NCI-H1092 (cell line): ENCODE measurements around the gene DCAF6.
A peak's percentile ranks its signal among the peaks of the same experiment; 100 is the strongest.
"Not testable (repeated sequence)": the region's sequence is repeated elsewhere in the genome, so short reads cannot be mapped to it uniquely, and the experiment has no call there.

ENCODE experiments used
- DNase-seq: peaks from one replicate; lab custom pipeline; 2025; lab: John Stamatoyannopoulos, UW

Gene DCAF6, protein sequence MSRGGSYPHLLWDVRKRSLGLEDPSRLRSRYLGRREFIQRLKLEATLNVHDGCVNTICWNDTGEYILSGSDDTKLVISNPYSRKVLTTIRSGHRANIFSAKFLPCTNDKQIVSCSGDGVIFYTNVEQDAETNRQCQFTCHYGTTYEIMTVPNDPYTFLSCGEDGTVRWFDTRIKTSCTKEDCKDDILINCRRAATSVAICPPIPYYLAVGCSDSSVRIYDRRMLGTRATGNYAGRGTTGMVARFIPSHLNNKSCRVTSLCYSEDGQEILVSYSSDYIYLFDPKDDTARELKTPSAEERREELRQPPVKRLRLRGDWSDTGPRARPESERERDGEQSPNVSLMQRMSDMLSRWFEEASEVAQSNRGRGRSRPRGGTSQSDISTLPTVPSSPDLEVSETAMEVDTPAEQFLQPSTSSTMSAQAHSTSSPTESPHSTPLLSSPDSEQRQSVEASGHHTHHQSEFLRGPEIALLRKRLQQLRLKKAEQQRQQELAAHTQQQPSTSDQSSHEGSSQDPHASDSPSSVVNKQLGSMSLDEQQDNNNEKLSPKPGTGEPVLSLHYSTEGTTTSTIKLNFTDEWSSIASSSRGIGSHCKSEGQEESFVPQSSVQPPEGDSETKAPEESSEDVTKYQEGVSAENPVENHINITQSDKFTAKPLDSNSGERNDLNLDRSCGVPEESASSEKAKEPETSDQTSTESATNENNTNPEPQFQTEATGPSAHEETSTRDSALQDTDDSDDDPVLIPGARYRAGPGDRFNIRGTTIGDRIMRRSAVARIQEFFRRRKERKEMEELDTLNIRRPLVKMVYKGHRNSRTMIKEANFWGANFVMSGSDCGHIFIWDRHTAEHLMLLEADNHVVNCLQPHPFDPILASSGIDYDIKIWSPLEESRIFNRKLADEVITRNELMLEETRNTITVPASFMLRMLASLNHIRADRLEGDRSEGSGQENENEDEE

DNA sequence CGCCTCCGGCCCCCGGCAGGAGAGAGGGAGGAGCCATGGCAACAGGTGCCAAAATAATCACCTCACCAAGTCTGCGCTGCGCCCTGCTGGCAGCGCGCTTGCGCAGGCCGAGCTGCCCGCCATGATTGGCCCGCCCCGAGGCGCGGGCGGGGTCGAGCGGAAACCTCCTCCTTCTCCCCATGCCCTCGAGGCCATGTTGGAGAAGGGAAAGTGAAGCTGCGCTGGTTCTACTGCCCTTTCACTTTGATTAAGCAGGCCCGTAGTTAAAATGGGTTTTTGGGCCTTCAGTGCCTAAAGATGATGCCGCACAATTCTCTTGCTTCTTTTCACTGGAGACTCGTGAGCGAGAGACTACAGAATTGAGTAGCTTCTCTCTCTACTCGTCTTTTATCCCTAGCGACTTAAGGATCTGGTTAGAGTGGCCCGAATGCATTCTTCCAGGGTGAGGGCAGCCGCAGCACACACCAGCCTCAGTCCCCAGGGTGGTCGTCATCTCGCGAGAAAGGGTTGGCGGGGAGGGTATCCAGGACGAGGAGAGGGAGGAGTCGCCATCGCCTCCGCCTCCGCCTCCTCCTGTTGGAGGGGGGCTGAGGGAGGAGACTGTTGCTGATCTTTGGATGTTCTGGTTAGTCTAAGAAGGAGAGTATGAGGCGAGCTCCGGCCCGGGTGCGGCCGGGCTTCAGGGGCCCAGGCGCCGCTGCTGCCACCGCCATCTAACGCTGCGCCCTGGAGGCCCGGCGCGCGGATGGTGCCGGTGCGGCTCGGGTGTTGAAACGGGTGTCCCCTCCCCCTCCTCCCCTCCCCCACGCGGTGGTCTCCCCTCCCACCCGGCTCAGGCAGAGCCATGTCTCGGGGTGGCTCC, at the start of gene DCAF6:
TSS of gene DCAF6 (plus strand) at position 616 of the 862 bp plus-strand sequence. CDS start at position 845, 229 bp downstream.
- DNase-seq, result peak; percentile 99

DNA sequence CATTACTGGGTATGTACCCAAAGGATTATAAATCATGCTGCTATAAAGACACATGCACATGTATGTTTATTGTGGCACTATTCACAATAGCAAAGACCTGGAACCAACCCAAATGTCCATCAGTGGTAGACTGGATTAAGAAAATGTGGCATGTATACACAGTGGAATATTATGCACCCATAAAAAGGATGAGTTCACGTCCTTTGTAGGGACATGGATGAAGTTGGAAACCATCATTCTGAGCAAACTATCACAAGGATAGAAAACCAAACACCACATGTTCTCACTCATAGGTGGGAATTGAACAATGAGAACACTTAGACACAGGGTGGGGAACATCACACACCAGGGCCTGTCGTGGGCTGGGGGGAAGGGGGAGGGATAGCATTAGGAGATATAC, 49.3 kb upstream of the DCAF6 start:
- not testable (repeated sequence) for DNase-seq

DNA sequence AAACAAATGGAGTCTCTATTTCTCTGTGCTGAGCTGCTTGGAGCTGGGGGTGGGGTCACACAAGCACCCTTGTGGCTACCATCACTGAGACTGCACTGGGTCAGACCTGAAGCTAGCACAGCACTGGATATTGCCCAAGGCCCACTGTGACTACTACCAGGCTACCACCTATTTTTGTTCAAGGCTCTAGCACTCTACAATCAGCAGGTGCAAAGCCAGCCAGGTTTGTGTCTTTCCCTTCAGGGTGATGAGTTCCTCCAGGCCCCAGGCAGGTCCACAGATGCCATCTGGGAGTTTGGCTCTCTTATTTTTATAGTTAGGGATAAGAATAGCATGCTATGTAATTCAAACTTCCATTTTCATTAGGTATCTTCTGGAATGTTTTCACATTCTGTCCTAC, 46.1 kb upstream of the DCAF6 start:
- no peak for DNase-seq

DNA sequence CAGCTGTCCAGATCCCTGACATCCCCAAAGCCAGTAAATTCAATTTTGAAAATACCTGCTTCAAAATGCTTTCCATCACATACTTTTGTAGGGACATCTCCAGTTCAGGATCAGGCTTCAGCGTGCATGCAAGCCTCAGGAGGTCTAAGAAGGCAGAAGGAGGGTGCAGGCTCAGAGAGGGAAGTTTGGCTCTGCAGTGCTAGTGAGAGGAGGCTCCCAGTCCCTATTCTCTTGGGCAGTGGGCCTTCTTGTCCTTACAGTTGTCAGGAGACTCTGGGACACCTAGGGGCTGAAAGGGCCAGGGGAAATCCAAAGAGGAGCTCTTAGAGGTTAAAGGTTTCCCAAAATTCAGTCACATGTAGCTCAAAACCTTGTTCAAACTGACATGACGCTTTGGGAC, 42.7 kb upstream of the DCAF6 start:
- no peak for DNase-seq

DNA sequence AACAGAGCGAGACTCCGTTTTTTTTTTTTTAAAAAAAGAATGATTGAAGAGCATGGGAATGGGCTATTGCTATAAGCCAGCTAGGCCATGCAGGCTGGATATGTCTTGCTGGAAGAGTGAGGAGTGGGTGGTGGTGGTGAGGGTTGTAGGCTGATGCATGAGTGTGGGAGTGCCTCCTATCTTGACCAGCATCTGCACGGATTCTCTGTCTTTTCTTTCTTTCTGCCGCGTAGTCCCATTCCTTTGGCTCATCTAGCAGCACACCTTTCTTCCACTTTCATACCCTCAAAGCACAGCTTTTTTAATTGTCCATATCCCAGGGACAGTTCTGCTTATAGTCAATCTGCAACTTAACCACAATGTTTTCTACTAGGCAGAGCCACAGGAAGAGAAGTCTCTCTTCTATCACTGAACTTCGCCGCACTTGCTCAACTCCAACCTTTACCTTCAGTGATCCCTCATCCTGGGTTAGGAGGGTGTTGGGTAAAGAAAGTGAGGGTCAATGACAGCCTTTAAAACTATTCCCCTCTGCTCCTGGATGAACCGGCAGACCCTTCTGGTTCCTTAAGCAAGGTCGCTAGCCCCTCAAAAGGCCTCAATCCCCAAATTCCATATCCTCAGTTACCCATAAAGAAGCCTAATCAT, 37.8 kb upstream of the DCAF6 start:
- DNase-seq, result no peak

DNA sequence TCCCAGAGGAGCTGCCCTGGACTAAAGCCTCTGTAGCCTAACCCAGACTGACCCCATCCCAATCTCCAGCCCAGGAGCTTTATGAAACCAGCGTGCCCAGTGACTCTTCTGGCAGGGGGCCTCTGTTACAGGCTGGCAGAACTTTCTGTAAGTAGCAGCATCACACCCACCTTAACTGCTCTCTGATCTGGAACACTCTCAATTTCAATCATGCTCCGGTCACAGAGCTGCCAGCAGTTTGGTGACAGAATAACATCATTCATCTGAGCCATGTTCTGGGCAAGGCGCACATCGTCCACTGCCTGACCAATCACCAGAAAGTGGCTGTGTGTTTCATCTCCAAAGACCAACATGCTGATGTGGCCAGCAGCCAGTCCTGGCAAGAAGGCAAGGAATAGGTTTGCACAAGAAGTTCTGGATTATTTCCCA, 37.2 kb upstream of the DCAF6 start:
- no peak for DNase-seq

DNA sequence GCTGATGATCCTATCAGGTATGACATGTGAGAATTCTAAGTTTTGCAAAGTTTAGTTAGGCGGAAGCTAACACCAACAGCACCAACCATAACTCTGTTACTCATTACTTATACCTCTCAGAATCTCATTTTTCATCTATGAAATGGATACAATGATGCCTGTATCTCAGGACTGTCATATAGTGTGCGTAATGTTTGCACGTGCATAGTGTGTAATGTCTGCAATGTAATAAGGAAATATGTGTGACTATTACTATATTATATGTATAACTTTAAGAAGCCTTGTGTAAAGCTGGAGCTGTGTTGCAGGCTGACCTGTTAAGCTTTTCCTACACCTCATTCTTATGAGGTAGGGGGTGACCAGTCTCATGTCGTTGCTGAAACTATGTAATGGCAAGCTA, 35.6 kb upstream of the DCAF6 start:
- no peak for DNase-seq

DNA sequence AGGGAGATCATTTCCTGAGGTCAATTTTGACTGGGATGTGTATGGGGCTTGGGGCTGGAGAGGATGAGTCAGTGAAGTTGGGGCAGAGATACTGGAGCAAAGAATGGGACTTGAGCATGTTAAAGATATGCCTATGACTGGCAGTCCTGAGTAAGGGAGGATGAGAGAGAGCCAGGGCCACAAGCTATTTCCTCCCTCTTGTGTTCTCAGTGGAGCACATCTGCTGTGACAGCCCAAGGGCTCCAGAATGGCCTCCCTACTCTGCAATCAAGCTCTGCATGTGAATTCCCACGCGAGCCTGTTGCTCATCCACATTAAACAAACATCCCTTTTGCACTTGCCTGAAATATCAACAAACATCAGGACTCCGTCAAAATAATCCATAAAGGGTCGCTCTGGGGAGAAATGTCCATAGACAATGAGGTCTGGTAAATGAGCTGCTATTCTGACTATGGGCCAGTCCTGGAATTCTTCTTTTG, 31.8 kb upstream of the DCAF6 start:
- no peak for DNase-seq

DNA sequence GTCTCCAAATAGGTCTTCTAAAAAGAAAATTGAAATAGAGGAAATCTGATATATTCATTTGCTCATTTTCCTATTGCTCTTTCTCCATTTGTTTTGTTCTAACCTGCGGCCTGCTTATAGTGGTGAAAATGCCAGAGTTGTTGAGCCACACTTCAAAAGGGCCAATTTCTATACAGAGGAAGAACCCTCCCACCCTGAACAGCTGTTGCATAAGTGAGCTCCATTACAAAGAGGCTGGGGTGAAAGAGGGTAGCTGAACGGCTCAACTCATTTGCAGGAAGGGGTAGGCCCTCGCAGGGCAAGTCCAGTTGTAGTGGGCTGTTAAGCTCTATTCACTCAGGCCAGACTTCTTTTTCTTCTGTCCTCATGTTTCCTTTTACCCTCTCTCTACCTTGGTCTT, 31.3 kb upstream of the DCAF6 start:
- no peak for DNase-seq

DNA sequence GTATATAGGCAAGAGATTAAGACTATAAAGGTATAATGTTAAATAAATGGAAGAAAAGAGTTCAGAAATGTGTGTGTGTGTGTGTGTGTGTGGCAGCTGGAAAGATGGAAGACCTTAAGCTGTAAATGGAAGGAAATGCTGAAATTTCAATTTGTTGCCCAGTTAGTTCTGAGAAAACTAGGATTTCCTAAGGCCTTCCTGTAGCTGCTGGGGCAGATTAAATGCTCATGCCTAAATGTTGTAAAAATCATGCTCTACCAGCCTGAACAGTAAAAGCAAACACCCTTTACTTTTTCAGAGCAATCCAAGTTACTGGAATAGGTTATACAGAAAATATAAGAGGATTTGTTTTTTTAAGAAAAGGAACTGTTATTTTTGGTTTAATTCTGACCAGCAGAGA, 30.8 kb upstream of the DCAF6 start:
- no peak for DNase-seq

DNA sequence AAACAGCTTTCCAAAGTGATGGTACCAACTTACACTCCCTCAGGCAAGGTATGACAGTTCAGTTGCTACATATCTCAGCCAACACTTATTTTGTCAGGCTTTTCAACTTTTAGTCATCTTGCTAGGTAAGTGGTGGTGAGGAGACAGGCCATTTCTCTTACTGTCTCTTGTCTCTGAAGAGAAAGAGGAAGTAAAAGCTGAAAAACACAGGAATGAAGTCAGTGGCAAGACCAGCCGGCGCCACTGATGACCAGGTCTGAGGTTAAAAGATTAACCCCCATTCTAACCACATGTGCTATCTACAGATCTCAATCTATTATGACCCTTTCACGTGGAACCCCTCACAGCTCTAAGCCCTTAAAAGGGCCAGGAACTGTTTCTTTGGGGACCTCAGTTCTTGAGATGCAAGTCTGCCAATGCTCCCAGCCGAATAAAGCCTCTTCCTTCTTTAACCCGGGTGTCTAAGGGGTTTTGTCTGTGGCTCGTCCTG, 26.7 kb upstream of the DCAF6 start:
- no peak for DNase-seq

DNA sequence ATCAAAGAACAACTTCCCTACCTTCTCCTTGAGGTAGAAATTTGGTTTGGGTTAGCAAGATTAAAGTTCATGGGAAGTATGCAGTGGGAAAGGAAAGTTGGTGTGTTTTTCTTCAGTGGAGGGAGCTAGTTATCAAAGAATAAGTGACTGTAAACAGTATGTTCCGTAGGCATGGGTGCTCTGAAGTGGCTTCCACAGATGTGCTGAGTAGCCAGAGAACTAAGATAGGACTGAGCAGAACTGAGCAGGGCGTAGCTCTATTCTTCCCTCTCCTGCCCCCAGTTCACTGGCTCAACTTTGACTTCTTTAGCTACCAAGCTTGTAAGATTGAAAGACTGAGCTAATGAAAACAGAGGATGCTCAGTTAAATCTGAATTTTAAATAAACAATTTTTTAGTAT, 26.0 kb upstream of the DCAF6 start:
- DNase-seq, result no peak

DNA sequence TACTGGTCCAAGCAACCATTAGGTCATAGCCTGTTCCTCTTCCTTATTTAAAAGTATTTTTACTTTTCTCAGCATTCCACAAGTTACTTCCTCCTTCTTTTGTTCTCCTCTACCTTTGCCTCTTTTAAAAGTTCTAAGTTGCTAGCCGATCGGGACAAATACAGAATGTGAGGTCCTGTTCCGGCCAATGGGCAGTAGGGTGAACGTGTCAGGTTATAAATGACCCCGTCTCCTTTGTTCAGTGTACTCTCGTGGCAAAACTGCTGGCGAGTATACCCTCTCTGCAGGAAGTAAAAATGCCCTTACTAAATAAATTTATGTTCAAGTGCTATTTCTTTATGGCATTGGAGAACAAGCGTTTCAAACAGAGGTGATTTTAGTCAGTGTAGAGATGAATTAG, 25.1 kb upstream of the DCAF6 start:
- DNase-seq, result no peak

DNA sequence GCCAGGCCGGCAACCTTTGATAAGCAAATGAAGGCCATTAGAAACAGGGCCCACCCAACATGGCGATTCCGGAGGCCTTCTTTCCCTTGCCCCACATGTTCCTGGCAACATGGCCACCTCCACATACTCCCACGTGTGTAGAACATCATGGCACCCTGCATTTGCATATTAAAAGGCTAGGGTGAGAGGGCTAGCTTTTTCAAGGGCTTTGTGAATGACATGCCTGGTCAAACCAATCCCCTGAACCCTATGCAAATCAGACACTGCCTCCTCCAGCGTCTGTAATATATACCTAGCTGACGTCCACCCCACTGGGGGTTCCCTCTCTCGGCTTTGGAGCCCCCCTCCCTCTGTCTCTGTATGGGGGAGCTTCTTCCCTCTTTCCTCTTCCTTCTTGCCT, 24.2 kb upstream of the DCAF6 start:
- no peak for DNase-seq

DNA sequence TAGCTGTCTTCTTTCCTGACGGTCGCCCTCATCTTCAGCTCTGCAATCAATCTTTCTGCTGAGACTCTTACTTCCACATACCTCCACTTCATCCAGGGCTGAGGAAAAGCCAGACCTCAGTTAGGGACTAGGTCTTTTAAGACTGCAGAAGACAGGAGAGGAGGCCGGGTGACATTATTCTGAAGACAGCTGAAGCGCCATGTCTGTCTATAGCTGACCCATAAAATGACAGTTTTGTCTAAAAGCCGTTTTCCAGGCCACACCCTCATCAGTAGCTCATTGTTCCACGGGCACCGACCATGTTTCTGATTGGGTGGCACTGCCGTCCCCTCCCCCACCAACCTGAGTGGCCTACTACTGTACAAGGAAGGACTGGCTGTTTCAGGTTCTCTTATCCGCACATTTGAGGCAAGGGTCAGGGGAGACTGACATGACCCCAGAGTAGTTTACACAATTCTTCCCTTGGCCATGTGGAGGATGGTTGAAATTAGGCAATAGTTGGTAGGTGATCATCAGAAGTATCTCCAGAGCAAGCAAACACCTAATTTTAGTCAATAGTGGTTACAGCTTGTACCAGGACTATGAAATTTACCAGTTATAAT, 22.5 kb upstream of the DCAF6 start, which contains the start of gene ADCY10:
TSS of gene ADCY10 (minus strand) at position 240 of the 602 bp plus-strand sequence. CDS start 8,994 bp downstream, outside the sequence.
- DNase-seq, result no peak

DNA sequence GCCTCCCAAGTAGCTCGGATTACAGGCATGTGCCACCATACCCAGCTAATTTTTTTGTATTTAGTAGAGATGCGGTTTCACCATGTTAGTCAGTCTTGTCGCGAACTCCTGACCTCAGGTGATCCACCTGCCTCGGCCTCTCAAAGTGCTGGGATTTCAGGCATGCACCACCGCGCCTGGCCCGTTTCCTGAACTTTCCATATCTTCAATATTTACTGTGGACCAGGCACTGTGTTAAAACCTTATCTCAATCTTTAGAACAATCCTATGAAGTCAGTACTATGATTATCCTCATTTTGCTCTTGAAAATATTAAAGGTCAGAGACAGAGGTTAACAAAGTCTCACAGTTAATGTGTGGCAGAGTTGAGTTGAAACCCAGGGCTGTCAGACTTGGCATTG, 20.9 kb upstream of the DCAF6 start:
- DNase-seq, result no peak

DNA sequence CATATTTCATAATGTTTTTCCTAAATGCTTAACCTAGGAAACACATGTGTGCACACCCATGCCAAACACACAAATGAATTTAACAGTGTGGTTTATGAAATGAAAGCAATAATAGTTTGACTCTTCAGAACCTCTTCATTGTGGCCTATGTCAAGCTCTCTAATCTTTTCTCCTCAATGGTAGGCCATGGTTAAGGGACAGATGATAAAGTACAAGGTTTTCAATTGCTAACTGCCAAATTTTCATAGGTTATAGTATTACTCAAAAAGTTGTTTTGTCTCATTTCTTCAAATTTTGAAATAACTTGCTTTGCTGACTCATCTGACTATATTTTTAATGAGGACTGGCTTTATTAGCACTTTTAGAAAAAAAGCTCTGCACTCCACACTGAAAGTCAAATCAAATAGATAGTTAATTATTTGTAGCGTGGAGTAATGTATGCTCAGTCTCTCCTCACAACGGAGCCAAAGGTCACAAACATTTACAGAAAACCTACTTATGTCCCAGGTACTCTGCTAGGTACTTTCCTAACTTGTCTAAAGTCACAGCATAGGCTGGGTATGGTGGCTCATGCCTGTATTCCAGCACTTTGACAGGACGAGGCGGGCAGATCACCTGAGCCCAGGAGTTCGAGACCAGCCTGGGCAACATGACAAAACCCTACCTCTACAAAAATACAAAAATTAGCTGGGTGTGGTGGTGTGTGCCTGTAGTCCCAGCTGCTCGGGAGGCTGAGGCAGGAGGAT, 19.5 kb upstream of the DCAF6 start:
- DNase-seq, result no peak

DNA sequence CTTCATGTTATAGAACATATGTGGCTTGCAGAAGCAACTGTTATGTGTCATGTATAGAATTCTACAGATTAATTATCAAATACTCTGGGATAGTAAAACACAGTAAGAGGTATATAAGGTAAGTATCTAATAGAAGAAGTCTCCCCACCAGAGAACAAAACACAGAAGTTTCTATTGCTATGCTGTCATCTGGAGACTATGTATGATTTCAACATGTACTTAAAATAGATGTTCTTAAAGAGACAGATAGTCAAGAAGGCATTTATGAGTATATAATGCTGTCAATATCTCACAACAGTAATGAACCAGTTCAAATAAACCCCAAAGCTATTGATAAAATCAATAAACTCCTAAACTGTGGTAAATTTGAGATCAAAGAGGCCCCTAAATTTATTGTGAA, 14.5 kb upstream of the DCAF6 start:
- DNase-seq, result no peak

DNA sequence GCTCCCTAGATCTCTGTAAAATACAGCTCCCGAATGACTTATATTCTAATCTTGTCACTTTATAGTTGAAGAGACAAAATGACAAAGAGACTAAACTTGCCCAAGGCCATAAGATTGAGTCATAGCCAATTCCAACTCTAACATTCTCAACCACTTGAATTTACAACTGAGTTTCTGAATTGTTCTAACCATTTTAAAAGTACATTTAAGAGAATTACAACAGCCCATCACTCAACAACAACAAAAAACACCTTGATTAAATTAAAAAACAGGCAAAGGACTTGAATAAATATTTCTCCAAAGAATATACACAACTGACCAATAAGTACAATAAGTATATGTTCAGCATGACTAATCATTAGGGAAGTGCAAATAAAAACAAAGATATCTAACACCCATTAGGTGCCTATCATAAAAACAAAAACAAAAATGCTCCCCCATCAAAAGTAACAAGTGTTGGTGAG, 13.8 kb upstream of the DCAF6 start:
- no peak for DNase-seq
